Kidney capillary endothelial cell (primary cell): ENCODE data around the gene NPEPL1.

Source experiments
- DNase-seq: peaks from one replicate; pipeline ENCODE4 v3.0.0-alpha.2; 2018; ENCODE audit warnings: low spot score

Gene NPEPL1

DNA sequence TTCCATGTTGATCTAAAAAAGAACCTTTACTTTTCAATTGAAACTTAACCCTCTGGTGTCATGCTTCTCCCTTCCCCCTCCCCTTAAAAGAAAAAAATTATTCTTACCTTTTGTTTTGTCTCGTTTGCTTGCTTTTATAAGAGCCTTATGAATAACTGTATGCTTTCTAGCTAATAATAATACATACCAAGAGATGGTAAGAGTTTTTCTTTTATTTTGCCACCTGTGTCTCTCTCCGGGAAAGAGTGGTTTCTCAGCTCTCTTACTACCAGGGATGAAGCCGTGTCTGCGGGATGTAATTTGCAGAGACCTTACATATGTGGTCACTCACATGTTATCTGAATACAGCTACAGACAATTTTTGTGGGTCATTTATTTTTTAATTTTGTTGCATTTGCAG is 33.8 kb upstream of the NPEPL1 start:
- DNase-seq, result no peak

DNA sequence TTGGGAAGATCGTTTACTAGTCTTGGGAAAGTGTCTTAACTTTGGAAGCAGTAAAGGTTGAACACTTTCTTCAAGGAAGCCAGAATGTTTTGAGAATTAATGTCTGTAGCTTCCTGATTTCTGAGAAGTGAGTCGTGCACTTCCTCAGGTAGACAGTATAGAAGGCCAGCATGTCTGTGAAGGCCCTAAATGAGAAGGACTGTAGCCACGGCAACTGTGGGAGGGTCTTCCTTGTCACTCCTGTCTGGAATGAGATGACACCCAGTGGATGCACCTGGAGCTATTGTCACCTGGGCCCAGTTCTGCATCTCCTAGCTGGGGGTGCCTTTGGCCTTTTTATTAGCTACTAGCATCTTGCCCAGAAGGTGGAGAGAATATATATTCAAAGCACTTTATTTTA is 32.8 kb upstream of the NPEPL1 start:
- no peak for DNase-seq

DNA sequence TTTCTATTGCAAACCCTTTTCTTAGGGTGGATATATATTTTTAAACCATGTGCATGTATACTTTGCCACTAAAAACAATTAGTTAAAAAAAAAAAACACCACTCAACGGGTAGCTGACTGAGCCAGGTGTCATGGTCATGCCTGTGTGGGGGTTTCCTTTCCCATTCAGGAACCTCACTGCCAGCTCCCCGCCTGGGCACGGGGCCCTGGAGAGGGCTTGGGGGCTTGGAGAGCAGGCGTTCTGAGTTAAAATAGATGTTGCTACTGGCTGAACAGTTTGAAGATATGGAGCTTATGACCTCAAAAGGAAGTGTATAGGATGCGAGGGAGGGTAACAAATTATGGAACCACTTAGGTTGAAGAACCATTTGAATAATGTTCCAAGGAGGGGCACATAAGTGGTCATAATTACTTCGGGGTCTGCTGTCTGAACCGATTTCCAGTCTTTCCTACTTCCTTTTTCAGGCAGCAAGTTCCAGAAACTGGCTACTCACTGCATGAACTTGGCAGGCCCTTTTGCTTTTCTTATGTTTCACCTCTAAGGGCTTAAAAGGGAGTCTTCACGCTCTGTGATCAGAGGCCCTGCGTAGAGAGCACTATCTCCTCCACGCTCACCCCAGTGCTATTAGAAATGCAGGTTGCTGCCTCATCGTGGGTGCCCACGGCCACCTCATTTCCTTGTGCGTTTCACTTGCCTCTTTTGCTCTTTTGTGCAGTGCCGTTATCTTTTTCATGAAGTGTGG is 31.6 kb upstream of the NPEPL1 start:
- no peak for DNase-seq

DNA sequence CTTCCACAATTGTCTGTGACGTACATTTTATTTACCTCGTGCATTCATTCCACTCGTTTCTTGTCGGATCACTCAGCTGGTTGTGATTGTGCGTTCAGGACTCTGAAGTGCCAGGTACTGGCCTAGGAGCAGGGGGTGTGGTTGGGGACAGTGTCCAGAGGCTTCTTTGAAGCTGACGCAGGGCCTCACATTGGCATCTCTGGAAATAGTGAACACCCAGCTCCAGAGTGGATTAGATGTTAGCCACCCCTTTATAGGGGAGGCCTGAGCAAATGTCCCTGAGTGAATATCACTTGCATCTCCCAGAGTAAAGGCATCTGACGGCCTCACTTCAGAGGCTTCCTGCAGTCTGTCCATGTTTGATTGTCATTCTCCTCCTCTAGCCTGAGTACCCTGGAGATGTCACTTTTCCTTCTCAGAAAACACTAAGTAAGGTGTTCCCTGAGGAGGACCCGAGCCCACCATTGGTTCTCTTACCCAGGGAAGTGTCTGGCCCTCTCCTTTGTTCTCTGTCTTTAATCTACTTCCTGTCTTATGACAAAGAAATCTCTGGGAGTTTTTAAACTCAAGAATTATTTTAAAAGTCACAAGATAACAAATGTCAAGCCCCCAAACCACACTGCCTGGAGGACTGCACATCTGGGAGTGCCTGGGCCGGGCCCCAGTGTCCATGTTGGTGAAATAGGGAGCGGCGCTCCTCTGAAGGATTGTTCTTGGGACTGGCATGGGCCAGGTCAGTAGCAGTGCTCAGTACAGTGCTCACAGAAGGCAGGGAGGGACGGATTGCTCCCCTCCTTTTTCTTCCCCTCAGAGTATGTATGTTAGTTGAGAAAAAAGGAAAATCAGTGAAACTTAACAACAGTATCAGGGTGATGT is 30.8 kb upstream of the NPEPL1 start:
- no peak for DNase-seq

DNA sequence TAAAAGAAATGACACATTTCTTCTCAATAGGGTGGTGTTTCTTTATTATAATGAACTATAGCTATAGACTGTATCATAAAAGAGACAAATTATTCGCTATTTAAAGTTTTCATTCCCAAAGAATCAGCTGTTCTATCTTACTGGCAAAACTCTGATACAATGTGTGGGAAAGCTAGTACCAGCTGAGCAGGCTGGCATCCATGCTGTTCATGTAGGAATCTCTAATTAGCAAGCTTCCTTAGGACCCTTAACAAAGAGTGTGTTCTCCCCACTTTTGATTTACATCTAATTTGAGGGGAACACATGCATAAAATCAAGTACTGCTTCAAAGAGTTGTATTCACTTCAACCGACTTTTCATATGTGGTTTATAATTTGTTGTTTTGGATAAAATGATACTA is 28.3 kb upstream of the NPEPL1 start:
- DNase-seq, result no peak

DNA sequence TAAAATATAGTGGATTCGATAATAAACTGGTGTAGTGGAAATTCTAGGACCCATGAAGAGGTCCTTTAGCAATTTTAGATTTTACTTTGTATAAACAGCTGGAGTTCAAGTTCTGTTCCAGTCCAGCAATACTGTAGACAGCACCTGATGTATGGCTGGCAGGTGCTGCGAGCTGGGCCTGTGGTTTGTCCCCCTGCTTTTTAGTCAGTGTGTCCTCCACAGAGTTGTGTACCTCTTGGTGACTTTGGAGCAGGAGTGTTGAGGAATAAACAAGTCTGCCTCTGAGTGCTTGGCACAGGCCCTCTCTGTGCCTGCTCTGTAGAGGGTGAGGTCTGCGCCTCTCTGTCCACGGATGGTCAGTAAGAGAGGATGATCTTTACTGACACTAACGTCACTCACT is 27.7 kb upstream of the NPEPL1 start:
- DNase-seq, result no peak

DNA sequence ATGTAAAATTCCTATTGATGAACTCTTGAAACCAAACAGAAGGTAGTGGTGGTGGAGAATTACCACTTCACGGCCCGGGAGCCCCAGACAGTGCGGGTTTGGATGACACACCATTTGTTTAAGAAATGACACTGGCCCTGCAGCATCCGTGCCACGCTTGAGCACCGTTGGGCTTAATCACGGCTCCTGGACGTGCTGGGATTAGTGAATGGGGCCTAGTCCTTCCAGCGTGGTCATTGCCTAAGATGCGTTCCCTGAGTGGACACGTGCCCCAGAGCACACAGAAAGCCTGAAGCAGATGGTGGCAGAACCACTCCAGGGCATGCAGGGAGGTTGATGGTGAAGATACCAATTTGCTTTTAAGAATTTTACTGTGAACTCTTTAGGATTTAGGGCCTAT is 27.0 kb upstream of the NPEPL1 start:
- DNase-seq, result no peak

DNA sequence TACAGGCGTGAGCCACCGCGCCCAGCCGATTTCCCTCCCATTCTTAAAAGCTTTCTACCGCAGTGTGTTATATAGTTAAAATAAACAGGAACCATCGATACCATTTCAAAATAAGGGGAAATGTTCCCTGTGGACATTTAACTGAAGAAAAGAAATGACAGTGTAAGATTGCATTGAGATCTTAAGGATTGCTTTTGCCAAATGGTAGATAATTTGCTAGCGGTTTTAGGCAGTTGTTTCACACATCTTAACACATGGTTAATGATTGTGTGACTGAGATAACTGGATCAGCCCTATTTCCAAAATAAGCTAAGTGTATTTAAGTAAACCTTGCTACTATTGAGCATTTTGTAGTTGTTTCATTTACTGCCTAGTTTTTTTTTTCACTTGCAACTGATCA is 25.9 kb upstream of the NPEPL1 start:
- no peak for DNase-seq

DNA sequence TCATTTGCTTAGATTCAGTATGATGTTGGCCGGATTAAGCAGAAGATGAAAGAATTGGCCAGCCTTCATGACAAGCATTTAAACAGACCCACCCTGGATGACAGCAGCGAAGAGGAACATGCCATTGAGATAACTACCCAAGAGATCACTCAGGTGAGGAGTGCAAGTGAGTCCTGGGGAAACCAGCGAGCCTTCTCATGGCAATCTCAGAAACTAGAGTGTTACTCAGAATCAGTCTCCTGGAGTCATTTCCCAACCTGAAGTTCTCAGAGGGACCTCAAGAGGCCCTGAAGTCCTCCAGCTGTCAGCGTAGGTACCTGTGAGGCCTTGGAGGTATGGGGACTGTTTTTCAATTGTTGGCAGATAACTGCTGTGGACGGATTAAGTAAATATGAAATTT is 24.6 kb upstream of the NPEPL1 start:
- no peak for DNase-seq

DNA sequence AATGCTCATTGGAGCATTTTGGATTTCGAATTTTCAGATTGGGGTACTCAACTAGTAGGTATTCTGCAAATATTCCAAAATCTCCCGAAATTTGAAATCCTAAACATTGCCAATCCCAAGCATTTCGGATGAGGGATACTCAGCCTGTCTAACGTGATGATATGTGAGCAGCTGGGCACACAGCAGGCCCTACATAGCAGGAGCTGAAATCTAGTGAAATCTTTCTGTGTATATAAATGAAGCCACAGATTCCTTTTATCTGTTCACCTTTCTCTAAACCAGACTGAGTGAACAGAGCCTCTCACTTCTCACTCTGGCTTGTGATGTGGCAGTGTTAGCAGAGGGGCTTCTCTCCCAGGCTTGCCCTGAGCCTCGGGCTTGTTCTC is 23.7 kb upstream of the NPEPL1 start:
- no peak for DNase-seq

DNA sequence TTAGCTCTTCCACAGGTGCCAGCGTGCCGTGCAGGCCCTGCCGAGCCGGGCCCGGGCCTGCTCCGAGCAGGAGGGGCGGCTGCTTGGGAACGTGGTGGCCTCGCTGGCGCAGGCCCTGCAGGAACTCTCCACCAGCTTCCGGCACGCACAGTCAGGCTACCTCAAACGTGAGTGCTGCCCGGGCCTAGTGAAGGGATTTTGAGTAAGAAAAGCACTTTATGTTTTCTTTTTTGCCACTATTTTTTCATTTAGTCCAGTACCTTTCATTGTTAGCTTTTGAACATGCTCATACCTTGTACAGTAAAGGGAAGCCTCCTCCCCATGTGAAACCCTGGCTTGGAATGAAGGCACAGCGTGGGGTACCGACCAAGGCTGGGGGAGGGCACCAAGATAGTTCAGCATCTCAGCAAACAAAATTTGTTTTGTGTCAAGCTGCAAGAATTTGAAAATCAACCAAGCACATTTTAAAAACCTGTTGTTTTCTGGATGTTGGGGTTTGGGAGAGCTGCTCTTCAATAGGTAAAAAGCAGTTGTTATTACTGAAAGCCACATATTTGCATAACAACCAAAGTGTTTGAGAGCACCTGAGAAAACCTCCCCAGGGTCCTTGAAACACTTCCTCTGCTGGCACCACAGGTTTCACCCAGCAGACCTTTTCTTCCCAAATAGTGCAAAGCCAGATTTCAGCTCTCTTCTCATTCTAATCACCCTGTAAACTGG is 23.2 kb upstream of the NPEPL1 start:
- DNase-seq, result no peak

DNA sequence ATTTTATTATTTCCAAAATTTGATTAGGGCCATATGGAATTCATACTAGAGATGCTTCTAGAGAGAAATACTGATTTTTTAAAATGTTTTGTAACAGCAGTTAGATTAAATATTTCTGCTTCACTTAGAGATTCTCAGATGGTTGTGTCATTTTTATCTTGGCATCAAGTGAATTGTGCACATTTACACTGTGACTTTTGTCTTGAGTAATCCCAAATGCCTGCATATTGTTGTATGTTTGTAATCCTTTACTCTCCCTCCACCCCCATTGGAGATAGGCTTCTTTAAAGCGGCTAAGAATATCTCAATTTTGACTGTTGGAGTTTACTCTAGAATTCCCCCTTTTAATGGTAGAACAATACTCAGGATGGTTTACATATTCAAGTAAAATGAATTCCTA is 22.5 kb upstream of the NPEPL1 start:
- DNase-seq, result no peak

DNA sequence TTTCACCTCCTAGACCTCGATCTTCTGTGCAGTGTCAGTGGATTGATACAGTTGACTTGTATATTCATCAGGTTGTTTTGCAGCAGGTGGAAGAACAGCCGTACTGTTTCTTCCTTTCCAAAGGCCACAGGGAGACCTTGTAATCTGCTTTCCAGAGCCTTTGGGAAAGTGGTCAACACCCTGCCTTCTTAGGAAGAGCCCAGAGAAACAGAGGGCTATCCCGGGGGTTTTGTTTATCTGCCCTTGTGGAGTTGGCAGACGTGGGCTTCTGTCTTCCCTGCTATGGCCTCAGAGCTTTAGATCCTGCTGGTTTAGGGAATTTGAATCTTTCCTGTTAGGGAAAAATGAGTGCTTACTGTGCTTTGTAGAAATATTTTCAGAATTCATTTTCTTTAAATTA is 21.9 kb upstream of the NPEPL1 start:
- no peak for DNase-seq

DNA sequence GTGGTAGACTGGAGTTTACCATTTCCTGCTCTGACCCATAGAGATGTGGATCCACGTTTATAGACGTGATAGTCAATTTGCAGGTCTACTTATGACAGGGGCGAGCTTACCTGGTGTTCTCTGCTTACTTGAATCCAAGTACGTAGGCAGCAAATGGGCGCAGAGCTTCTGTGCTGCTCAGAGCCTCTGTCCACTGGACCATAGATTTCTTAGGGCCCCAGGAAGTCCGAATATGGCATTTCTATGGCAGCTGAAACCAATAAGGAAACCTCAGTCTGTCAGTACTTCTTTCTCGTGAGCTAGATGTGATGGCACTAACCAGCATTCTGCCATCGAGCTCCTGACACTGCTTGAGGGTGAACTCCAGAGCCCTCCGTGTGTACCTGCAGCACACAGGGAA is 19.5 kb upstream of the NPEPL1 start:
- DNase-seq, result no peak

DNA sequence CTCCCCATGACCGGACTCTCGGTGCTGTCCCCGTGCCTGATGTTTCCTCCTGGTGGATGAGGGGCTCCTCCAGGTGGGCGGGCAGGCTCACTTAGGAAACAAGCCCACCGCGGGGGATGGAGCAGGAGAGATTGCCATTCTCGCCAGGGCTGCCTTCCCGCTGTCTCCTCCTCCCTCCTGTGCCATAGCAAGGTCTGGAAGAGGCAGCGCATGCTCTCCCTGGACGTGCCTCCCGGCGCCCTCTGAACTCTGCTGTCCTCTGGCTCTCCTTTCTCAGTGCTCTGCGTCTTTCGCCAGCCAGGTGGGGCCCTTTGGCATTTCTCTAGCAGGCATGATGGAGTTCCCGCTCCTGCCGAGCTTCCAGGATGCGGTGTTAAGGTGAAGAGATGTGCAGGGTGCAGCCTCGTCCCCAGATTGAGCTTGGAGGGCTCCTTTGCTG is 17.4 kb upstream of the NPEPL1 start:
- DNase-seq, result no peak

DNA sequence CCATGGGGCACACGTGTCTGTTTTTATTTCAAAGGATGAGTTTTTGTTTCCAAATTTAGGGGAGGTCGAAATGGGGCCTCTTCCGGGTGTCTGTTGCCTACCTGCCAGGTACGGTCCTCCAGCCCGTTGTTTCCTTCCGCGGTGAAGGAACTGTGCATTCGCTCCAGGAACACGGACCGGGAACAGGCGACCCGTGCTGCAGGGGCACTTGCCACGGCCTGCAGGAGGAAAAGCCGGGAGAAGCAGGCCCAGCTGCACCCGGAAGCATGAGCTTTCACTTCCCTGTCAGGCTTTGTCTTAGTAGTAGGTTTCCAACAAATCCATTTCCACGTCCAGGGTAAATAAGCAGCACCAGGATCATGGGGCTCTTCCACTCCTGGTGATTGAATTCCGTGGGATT is 17.0 kb upstream of the NPEPL1 start:
- DNase-seq, result no peak

DNA sequence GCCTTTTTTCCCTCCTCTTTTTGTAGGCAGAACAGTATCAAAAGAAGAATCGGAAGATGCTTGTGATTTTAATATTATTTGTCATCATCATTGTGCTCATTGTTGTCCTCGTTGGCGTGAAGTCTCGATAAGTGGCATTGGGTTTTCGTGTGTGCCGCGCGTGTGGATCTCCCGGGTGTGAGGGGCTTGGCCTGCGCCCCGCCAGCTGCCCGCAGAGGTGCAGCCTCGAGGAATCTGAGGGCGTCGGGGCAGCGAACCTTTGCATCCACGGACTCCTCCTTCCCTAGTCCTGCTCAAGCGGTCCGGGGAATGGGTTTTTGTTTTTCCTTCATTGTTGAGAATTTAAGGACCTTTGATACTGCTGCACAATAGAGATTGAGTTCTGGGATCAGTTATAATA is 16.4 kb upstream of the NPEPL1 start:
- no peak for DNase-seq

DNA sequence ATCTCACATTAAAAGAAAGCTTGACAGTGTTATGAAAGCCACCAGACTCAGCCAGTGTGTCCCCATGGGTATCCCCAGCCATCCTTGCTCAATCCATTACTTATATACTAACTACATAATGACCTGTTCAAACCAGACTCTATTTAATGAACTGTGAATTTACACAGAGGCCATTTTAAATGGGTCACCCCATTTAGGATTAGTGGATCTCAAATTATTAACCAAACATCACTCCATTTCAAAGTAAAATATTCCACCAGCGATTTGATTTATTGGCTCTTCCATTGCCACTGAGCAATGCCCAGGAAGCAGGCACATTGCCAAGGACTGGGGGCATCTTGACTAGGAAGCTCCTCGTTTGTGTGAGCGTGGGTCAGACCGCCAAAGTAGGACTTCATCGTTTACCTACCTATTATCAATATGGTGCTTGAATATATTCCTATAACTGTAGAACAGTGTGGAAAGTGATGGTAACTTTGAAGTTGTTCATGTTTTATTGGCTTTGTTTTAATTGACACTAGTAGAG is 15.5 kb upstream of the NPEPL1 start:
- no peak for DNase-seq

DNA sequence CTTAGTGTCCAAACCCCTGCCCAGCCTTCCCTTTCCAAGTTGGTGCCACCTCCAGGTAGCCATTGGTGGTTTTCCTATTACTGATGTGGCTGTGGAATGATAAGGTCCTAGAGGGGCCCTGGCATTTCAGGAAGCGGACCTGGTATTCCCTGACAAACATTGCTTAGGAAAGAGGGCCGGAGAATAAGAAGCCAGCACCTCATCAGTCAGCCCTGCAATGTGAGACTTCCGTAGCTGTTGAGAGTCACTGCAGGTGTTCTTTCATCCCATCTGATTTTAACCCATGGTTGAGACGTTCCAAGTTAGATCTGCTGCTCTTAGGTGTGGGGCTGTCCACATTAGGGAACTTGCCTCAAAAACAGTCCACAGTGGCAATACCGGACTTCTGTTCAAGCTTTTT is 14.8 kb upstream of the NPEPL1 start:
- no peak for DNase-seq

DNA sequence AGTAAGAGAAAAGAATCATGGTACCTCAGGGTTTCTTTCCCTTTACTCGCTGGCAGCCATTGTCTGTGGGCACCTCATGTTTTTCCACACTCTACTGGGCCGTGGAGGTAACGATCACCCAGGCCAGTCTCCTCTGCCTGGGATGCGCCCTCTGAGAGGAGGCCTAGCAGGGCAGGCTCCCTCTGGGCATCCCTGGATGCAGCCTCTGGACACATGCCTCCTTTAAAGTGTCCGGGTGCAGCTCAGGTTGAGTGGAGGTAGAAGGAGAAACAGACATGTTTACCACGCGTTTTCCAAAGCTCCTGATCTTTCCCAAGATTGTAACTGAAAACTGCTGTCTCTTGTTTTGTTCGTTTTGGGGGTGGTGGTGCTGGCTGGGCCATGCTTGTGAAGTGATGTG is 13.8 kb upstream of the NPEPL1 start:
- no peak for DNase-seq

DNA sequence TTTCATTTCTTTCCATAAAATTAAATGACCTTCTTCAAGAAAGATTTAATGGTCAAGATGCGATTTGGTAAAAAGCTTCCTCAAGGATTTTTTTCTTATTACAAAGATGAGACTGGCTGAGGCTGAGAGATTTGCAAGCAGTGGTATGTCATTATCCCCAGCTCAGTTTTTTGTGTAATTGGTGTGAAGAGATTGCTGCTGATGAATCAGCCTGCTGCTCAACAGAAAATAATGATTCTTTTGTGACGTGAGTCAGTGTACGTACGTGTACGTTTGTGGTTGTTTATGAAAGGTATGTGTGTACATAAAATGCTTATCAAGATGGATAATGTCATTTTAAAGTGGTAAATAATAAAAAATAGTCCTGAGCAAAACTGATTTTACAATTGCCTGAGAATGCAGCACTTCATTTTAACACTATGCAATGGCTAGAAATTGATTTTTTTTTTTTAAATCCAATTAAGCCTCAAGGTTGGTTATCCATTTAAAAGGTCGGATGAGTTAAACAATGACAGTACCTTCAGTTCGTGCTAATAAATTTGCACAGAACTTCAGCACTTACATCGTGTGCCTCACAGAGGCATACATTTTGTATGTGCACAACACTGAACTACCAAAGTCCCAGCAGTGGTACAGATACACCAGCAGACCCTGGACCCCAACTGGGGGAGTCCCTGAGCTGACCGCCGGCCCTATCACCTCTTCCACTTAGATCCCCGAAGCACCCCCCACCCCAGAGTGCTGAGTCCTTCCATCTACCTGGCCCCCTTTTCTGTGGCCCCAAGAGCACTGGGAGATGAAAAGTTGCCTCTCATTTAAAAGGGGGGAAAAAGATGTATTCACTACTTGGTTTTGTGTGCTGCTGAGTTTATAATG is 9.7 kb upstream of the NPEPL1 start:
- DNase-seq, result no peak

DNA sequence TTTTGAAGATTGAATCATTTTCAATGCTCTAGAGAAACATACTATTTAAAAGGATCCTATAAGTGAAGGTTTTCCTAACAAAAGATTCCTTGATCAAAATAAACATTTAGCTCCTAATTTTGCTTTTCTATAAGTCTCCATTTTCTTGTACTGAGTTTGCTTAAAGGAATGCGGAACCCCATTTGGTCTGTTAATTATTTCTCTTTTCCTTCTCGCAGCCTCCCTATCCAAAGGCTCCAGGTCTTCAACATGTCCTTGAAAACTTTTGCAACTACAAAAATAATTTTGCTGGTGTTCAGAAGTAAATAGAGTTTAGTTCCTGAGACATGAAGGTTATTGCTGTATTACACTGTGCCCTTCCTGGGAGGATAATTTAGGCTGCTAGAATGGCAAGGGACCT is 8.3 kb upstream of the NPEPL1 start:
- no peak for DNase-seq
